OCI-LY3 (cell line): Measurements from ENCODE around the gene CTNNA1.

Experiments used
- H2AFZ ChIP-seq: fragments of 200-600, 300-600 bp; shearing (Covaris generic); 2 replicates; pipeline ENCODE4 v1.6.0; 2014; ENCODE audit warnings: antibody characterized with exemption, low read depth, low read length
- H3K27ac ChIP-seq: fragments of 200-600, 300-600 bp; sonication (generic); 2 replicates; pipeline ENCODE4 v1.5.1; 2014; ENCODE audit warnings: mild to moderate bottlenecking, low read length, moderate library complexity, mixed read lengths
- H3K27me3 ChIP-seq: fragments of 200-600, 300-600 bp; sonication (generic); 2 replicates; pipeline ENCODE4 v1.6.1; 2014; ENCODE audit warnings: low read depth, low read length, mixed read lengths
- H3K36me3 ChIP-seq: fragments of 200-600, 300-600 bp; sonication (generic); replicated peaks from 2 replicates; pipeline ENCODE3; 2014; ENCODE audit warnings: low read depth, low read length, mixed read lengths
- H3K4me1 ChIP-seq: fragments of 300-600, 200-600 bp; sonication (generic); 2 replicates; pipeline ENCODE4 v1.6.1; 2014; ENCODE audit warnings: low read length, mixed read lengths
- H3K4me2 ChIP-seq: fragments of 200-600, 300-600 bp; sonication (generic); 2 replicates; pipeline ENCODE4 v1.6.1; 2014; ENCODE audit warnings: low read length, mixed read lengths
- H3K4me3 ChIP-seq: fragments of 300-600, 200-600 bp; sonication (generic); 2 replicates; pipeline ENCODE4 v1.5.1; 2014; ENCODE audit warnings: antibody characterized with exemption, mild to moderate bottlenecking, low read length, moderate library complexity
- H3K79me2 ChIP-seq: fragments of 300-600, 200-600 bp; shearing (Covaris generic); 2 replicates; pipeline ENCODE4 v1.6.1; 2014; ENCODE audit warnings: mild to moderate bottlenecking, low read length, mixed read lengths
- H3K9ac ChIP-seq: fragments of 300-600, 200-600 bp; shearing (Covaris generic); 2 replicates; pipeline ENCODE4 v1.6.0; 2014; ENCODE audit warnings: mild to moderate bottlenecking, low read length, moderate library complexity
- H3K9me3 ChIP-seq: fragments of 200-600, 300-600 bp; shearing (Covaris generic); 2 replicates; pipeline ENCODE4 v1.6.1; 2014; ENCODE audit warnings: low read length, mixed read lengths; ENCODE audit not compliant: insufficient read depth
- H4K20me1 ChIP-seq: fragments of 200-600, 300-600 bp; sonication (generic); 2 replicates; pipeline ENCODE4 v1.6.1; 2016; ENCODE audit warnings: low read length, mixed read lengths; ENCODE audit not compliant: insufficient read depth
- EZH2phosphoT487 ChIP-seq: fragments of 200-600 bp; shearing (Covaris generic); IDR thresholded peaks from 2 replicates; pipeline ENCODE4 v1.6.1; 2018; ENCODE audit warnings: antibody characterized with exemption, mixed run types, low read depth
- TF ChIP-seq, protein P1 (sequence below): fragments of 200-600, 300-600 bp; sonication (generic); IDR thresholded peaks from 2 replicates; pipeline ENCODE4 v1.5.1; 2014; ENCODE audit warnings: antibody characterized with exemption, low read length, low read depth

The CTNNA1 gene

DNA sequence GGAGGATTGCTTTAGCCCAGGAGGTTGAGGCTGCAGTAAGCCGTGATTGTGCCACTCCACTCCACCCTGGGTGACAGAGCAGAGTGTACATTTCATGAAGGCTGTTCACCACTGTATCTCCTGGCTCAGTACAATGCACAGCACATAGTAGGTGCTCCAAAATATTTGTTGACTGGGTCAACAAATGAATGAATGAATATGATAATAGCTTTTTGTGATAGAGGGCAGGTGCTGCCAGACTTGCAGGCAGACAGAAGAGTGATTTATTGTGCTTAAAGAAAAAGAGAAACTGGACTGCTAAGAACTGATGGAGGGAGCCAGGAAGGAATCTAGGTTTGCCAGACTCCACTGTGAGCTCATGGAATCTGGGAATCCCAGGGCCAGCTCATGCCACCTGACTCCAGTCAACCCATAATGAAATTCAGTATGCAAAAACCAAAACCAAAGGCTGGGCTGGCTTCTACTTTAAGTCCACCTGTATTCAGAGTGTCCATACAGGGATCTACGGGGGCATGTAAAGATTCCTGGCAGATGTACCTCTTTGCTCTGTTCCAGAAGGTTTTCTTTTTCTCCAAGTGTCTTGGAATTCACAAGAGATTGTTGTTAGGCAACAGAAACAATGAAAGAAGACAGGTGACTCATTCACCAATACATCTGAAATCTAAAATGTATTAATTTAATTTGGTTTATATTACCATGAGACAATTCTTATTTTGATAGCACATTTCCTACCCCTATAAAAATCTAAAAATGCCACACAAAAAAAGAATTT, 15.5 kb upstream of the CTNNA1 start:
- Histone ChIP-seq H3K36me3 (no peaks in the 10 kb centered on the region), H3K79me2 (no peaks in the 10 kb centered on the region), H3K9me3 (no peaks in the 10 kb centered on the region), H4K20me1 (no peaks in the 10 kb centered on the region), H2AFZ (no peak overlapping the region), H3K4me2 (no peak overlapping the region; the same call in 1 of the 2 replicates), H3K9ac (no peak overlapping the region), H3K4me3 (no peak overlapping the region), H3K27me3 (no peaks in the 10 kb centered on the region), H3K27ac (peak overlapping the region; percentile 79), H3K4me1 (peaks cover 40% of the 10 kb centered on the region)
- TF ChIP-seq, protein P1, sequence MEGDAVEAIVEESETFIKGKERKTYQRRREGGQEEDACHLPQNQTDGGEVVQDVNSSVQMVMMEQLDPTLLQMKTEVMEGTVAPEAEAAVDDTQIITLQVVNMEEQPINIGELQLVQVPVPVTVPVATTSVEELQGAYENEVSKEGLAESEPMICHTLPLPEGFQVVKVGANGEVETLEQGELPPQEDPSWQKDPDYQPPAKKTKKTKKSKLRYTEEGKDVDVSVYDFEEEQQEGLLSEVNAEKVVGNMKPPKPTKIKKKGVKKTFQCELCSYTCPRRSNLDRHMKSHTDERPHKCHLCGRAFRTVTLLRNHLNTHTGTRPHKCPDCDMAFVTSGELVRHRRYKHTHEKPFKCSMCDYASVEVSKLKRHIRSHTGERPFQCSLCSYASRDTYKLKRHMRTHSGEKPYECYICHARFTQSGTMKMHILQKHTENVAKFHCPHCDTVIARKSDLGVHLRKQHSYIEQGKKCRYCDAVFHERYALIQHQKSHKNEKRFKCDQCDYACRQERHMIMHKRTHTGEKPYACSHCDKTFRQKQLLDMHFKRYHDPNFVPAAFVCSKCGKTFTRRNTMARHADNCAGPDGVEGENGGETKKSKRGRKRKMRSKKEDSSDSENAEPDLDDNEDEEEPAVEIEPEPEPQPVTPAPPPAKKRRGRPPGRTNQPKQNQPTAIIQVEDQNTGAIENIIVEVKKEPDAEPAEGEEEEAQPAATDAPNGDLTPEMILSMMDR = no peak
- no peak for TF ChIP-seq EZH2phosphoT487

DNA sequence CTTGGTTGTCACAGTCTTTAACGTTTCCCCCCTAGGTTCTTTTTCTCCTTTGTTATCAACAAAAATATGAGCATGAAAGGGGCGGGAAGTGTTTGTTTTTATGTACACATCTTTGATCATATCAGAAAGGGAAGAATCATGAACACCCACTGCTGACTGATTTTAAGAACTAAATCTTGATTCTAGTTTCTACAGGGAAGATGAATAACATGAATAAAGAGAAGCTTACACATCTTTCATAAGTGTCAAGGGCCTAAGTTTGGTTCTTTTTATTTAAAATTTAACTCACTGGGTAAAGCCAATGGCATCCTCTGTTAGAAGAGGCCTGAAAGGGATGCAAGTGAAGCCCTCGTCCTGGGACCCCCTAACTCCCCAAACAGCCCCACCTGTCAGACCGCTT, 14.8 kb upstream of the CTNNA1 start:
- H3K27me3 ChIP-seq = no peaks in the 10 kb centered on the region
- H4K20me1 ChIP-seq = no peaks in the 10 kb centered on the region
- no peaks in the 10 kb centered on the region for H3K36me3 ChIP-seq
- H3K79me2 ChIP-seq = no peaks in the 10 kb centered on the region
- TF ChIP-seq EZH2phosphoT487 = no peak
- TF ChIP-seq, protein P1 = no peak
- H3K4me2 ChIP-seq = peak overlapping the region; percentile 58
- H3K27ac ChIP-seq = peak overlapping the region; percentile 79
- H3K9me3 ChIP-seq = no peaks in the 10 kb centered on the region
- H3K9ac ChIP-seq = no peak overlapping the region
- no peak overlapping the region for H2AFZ ChIP-seq
- peaks cover 46% of the 10 kb centered on the region for H3K4me1 ChIP-seq
- 0 out of 2 replicates have a peak overlapping the region, but pooled peaks have one; percentile 19 for H3K4me3 ChIP-seq

- Histone ChIP-seq H3K79me2 (no peaks in the 10 kb centered on the region), H4K20me1 (no peaks in the 10 kb centered on the region), H2AFZ (no peak overlapping the region), H3K9ac (no peak overlapping the region), H3K36me3 (no peaks in the 10 kb centered on the region), H3K4me3 (no peak overlapping the region), H3K4me2 (no peak overlapping the region), H3K27me3 (no peaks in the 10 kb centered on the region), H3K4me1 (peaks cover 46% of the 10 kb centered on the region), H3K9me3 (no peaks in the 10 kb centered on the region), H3K27ac (no peak overlapping the region)
- TF ChIP-seq, protein P1 = no peak
- no peak for TF ChIP-seq EZH2phosphoT487
Measured at GRCh38 chr5:138739938-138740337, 13.3 kb upstream of the CTNNA1 start.

GRCh38 chr5:138743484-138743883, 9.7 kb upstream of the CTNNA1 start:
- H3K9me3 ChIP-seq = no peaks in the 10 kb centered on the region
- no peak overlapping the region for H3K4me2 ChIP-seq
- no peak overlapping the region for H3K27ac ChIP-seq
- no peaks in the 10 kb centered on the region for H3K36me3 ChIP-seq
- no peaks in the 10 kb centered on the region for H3K79me2 ChIP-seq
- no peaks in the 10 kb centered on the region for H4K20me1 ChIP-seq
- no peak overlapping the region for H2AFZ ChIP-seq
- H3K9ac ChIP-seq = no peak overlapping the region
- H3K4me3 ChIP-seq = no peak overlapping the region
- peaks cover 36% of the 10 kb centered on the region for H3K4me1 ChIP-seq
- no peak for TF ChIP-seq EZH2phosphoT487
- TF ChIP-seq, protein P1 = no peak
- H3K27me3 ChIP-seq = no peaks in the 10 kb centered on the region
